Colonic mucosa (tissue), 4 donors: ENCODE measurements around the gene HIVEP3. TPM values are rescaled to one million over a fixed set of nuclear protein-coding genes. Genes with fewer than 3 reads are reported as not detected.

Experiments used
- DNase-seq: peaks from one replicate; pipeline ENCODE4 v3.0.0-alpha.2; 2020
- H3K27ac ChIP-seq: fragments of 200-600 bp; one replicate; pipeline ENCODE4 v1.8.0; 2021
- H3K27me3 ChIP-seq: fragments of 200-600 bp; one replicate; pipeline ENCODE4 v1.8.0; 2021
- H3K36me3 ChIP-seq: fragments of 200-600 bp; one replicate; pipeline ENCODE4 v1.8.0; 2021
- H3K4me1 ChIP-seq: fragments of 200-600 bp; one replicate; pipeline ENCODE4 v1.8.0; 2021; ENCODE audit warnings: mild to moderate bottlenecking
- H3K4me3 ChIP-seq: fragments of 200-600 bp; one replicate; pipeline ENCODE4 v1.8.0; 2021
- H3K9ac ChIP-seq, 2 donors: one replicate each; pipeline ENCODE4 v1.7.0; 2013; ENCODE audit warnings: control low read depth in 2 of 2, low read depth in 2 of 2, low read length in 2 of 2
- H3K9me3 ChIP-seq: fragments of 200-600 bp; one replicate; pipeline ENCODE4 v1.8.0; 2021
- intact Hi-C: fragments of 100-400 bp; cut with DNase I; formaldehyde crosslinking; loops from one replicate; pipeline ENCODE4 v1.14.1; 2022
- total RNA-seq, 2 donors: library from RNA; stranded (reverse); fragmentation: NEBNext Ultra II Directional in 1 of 2; extraction: Animal tissue kit (Norgen Biotek cat#: 25700) in 1 of 2; gene quantifications; one replicate each; pipeline ENCODE4 v1.2.1, GENCODE V29; 2021
- TF ChIP-seq, protein P1 (sequence below): fragments of 200-600 bp; IDR thresholded peaks from one replicate; pipeline ENCODE4 v1.8.0; 2022; ENCODE audit warnings: antibody characterized with exemption, mild to moderate bottlenecking
- donor health status: healthy.
- donor health status: DM: no; HTN: no; CAD: no.
- donor health status: DM: no; HTN: no; CAD: no.

The HIVEP3 gene
- total RNA-seq, 2 donors from 2014 or later: 1.9 to 3.3 TPM

DNA sequence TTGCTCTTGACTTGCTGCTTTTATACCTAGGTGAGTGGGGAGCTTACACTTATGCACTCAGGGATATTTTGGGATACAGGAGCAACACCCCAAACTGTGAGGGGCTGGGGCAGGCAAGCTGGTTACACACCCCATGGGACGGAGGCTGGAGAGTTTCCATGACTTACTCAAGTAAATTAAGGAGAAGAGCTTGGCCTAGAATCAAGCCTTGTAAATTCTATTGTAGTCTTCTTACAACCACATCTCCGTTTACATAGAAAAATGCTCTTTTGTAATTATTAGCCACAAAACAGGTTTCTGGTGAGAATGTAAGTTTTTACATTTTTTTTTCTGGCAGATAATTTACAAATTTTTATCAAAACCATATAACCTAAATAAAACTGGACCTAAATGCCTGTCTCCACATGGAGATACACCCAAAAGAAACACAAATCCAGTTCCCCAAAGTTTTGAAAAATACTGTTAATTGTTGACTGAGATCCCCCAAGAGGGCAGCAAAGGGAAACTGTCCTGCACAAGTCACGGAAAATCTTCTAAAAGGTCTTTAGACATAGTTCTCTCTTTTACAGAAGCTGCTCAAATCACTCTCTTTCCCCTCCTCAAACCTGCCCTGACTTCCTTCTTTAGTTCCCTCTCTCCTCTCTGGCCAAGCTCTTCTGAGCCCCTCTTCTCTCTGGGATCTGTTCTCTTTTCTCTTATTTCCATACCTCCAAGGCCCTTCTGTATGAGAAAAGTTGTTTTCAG, 134.0 kb downstream of the HIVEP3 start:
- Histone ChIP-seq H3K27me3 (no peaks in the 10 kb centered on the region), H3K27ac (no peak overlapping the region), H3K4me3 (no peak overlapping the region), H3K9ac (no peak overlapping the region), H3K9me3 (no peaks in the 10 kb centered on the region), H3K4me1 (no peaks in the 10 kb centered on the region), H3K36me3 (no peaks in the 10 kb centered on the region)
- no peak for DNase-seq
- intact Hi-C loops: no loop called here
- TF ChIP-seq, protein P1, sequence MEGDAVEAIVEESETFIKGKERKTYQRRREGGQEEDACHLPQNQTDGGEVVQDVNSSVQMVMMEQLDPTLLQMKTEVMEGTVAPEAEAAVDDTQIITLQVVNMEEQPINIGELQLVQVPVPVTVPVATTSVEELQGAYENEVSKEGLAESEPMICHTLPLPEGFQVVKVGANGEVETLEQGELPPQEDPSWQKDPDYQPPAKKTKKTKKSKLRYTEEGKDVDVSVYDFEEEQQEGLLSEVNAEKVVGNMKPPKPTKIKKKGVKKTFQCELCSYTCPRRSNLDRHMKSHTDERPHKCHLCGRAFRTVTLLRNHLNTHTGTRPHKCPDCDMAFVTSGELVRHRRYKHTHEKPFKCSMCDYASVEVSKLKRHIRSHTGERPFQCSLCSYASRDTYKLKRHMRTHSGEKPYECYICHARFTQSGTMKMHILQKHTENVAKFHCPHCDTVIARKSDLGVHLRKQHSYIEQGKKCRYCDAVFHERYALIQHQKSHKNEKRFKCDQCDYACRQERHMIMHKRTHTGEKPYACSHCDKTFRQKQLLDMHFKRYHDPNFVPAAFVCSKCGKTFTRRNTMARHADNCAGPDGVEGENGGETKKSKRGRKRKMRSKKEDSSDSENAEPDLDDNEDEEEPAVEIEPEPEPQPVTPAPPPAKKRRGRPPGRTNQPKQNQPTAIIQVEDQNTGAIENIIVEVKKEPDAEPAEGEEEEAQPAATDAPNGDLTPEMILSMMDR: no peak

DNA sequence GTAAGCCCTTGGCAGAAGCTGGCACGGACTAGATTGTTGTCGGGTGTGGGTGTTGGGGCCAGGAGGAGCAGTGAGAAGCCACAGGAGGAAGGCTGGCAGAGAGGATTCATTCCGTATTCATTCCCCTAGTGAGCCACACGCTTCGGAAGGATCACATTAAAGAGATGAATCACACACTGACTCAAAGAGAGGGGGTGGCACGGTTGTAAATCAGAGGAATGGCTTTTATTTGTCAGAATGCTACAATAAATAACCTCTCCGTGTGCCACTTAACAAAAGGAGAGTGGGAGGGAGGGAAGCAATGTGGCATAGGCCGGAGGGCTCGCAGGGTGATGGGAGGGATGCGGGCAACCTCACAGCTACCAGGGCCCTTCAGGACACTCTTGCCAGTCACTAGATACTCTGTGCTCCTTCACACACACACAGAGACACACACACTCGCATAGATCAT, 135.5 kb downstream of the HIVEP3 start:
- no peak overlapping the region for H3K9ac ChIP-seq
- H3K4me3 ChIP-seq: no peak overlapping the region
- no peaks in the 10 kb centered on the region for H3K27me3 ChIP-seq
- DNase-seq: no peak
- TF ChIP-seq, protein P1: no peak
- H3K9me3 ChIP-seq: no peaks in the 10 kb centered on the region
- H3K4me1 ChIP-seq: no peaks in the 10 kb centered on the region
- H3K27ac ChIP-seq: no peak overlapping the region
- intact Hi-C loops: no loop called here
- H3K36me3 ChIP-seq: no peaks in the 10 kb centered on the region

DNA sequence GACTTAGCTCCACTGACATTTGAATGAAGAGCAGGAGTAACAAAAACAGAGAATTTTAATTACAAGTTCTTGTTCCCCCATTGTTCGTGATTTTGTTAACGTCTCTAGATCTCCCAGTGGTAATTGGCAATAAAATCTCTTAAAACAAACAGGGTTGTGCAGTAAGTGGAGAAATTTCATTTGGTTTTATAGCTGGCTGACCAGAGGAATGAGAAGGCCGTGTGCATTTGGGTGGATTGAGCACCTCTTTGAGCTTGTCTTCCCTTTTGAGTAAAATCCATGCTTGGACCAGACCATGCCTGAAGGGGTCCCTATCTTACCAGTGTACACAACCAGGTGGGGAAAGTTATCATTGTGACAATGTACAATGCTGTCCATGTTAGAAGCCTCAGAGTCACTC, 137.8 kb downstream of the HIVEP3 start:
- no peaks in the 10 kb centered on the region for H3K9me3 ChIP-seq
- H3K27me3 ChIP-seq: no peaks in the 10 kb centered on the region
- H3K9ac ChIP-seq: no peak overlapping the region
- H3K4me1 ChIP-seq: no peaks in the 10 kb centered on the region
- intact Hi-C loops: no loop called here
- no peak for DNase-seq
- H3K36me3 ChIP-seq: no peaks in the 10 kb centered on the region
- H3K4me3 ChIP-seq: no peak overlapping the region
- TF ChIP-seq, protein P1: no peak
- no peak overlapping the region for H3K27ac ChIP-seq

DNA sequence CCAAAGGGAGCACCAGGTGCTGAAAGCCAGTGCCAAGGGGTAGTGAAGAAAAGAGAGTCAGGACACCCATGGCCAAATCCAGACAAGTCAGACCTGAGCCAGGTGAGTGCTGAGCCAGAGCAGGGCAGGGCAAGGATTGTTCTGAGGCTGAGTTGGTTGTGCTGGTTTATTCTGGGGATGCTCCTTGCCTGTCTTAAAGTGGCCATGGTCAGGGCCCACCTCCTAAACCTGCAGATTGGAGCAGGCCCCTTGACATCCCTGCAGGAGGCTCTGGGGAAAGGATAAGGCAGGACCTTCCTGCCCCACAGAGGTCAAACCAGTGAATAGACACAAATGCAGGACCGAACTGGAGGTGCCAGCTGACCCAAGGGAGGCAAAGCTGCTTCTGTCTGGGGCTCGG, 138.4 kb downstream of the HIVEP3 start:
- H3K9me3 ChIP-seq: no peaks in the 10 kb centered on the region
- DNase-seq: no peak
- TF ChIP-seq, protein P1: no peak
- H3K27me3 ChIP-seq: no peaks in the 10 kb centered on the region
- no peaks in the 10 kb centered on the region for H3K36me3 ChIP-seq
- intact Hi-C loops: no loop called here
- no peak overlapping the region for H3K4me3 ChIP-seq
- H3K4me1 ChIP-seq: no peaks in the 10 kb centered on the region
- H3K27ac ChIP-seq: no peak overlapping the region
- H3K9ac ChIP-seq: no peak overlapping the region

DNA sequence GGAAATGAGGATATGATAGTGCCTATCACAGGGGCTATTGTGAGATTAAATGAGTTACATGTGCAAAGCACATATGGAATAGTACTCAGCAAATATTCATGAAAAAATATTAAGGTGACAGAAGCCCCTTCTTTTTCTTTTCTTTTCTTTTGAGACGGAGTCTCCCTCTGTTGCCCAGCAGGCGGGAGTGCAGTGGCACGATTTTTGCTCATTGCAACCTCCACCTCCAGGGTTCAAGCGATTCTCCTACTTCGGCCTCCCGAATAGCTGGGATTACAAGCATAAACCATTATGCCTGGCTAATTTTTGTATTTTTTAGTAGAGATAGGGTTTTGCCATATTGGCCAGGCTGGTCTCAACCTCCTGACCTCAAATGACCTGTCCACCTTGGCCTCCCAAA, 139.4 kb downstream of the HIVEP3 start:
- no peaks in the 10 kb centered on the region for H3K9me3 ChIP-seq
- TF ChIP-seq, protein P1: no peak

More for the DNA sequence above, 139.4 kb downstream of the HIVEP3 start:
- Histone ChIP-seq H3K4me1 (no peaks in the 10 kb centered on the region), H3K27me3 (no peaks in the 10 kb centered on the region), H3K4me3 (no peak overlapping the region), H3K36me3 (no peaks in the 10 kb centered on the region), H3K9ac (no peak overlapping the region), H3K27ac (no peak overlapping the region)
- DNase-seq: no peak
- intact Hi-C loops: no loop called here
